ENCODE measurements around the gene OR5L2.
"Not testable (repeated sequence)": the region's sequence is repeated elsewhere in the genome, so short reads cannot be mapped to it uniquely, and the experiment has no call there.

Gene OR5L2

DNA sequence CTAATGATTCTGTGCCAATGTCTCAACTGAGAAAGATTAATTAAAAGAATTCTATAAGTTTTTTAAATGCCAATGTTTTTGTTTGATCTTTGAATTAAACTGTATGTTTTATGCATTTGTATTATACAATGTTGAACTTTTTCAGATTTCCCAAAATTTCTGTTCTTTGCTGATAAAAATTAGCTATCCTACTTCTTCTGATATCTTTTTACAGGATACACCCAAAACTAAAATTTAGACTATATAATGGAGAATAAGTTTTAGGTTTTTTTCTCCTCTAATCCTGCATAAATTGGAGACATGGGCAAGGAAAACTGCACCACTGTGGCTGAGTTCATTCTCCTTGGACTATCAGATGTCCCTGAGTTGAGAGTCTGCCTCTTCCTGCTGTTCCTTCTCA, at the start of gene OR5L2:
OR5L2 (plus strand) TSS at position 301 of the 400 bp plus-strand sequence; CDS start at position 301, 0 bp downstream.
- no peak for DNase-seq (ENCODE audit: low spot score)

DNA sequence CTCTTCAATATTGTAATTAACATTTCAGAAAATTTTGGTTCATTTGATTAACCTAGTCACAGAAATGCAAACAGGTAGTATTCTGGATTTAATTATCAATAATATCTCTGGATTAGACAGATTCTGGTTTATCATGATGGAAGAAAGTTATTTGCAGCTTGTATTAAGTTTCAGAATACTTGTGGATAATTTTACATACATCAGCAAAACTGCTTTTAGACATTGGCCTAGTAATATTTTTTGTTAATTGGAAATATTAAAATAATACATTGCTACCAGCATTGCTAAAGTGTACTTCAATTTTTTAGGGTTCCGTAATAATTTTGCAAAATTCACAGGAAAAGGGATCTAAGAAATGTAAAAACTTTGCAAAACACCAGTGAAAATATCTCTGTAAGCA, 35.4 kb upstream of the OR5L2 start:
- no peak for DNase-seq (ENCODE audit: low spot score)

DNA sequence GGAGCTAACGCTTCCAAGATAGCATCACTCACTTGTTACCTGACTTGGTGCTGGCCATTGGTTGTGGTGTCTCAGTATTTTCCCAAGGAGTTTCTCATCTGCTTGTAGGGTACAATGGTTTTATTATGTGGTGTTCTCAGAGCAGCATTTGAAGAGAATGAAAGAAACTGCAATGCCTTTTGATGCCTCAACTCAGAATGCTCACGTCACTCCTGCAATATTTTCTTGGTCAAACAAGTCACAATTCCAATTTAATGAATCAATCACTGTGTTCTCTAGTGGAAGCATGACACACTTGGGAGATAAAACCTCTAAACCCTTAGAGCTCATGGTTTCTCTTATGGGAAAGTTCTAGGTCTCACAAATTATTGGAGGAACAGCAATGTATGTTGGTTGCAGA, 33.7 kb upstream of the OR5L2 start:
- no peak for DNase-seq (ENCODE audit: low spot score)

DNA sequence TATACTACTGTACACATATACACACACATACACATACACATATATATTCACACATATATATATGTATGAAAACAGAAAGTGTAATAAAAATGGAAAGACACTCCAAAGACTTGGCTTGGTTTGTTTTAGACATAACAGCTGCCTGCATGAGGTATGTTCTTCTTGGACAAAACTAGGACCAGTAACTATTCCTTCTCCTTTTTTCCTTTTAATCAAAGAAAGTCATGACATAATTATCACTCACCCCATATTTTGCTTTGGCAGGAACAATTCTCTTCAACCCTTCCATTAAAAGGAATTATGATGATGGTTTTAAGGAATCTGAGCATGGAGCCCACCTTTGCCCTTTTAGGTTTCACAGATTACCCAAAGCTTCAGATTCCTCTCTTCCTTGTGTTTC, 31.8 kb upstream of the OR5L2 start, which contains the start of gene OR5D14:
OR5D14 (plus strand) TSS at position 301 of the 400 bp plus-strand sequence; CDS start at position 301, 0 bp downstream.
- DNase-seq (ENCODE audit: low spot score) = no peak

DNA sequence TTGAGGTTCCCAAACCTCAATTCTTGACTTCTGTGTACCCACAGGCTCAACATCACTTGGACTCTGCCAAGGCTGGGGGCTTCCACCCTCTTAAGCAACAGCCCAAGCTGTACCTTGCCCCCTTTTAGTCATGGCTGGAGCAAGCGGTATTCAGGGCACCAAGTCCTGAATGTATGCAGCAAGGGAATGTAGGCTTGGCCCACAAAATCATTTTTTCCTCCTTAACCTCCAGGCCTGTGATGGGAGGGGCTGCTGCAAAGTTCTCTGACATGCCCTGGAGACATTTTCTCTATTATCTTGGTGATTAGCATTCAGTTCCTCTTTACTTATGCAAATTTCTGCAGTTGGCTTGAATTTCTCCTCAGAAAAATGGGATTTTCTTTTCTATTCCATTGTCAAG, 20.8 kb upstream of the OR5L2 start:
- no peak for DNase-seq (ENCODE audit: low spot score)

DNA sequence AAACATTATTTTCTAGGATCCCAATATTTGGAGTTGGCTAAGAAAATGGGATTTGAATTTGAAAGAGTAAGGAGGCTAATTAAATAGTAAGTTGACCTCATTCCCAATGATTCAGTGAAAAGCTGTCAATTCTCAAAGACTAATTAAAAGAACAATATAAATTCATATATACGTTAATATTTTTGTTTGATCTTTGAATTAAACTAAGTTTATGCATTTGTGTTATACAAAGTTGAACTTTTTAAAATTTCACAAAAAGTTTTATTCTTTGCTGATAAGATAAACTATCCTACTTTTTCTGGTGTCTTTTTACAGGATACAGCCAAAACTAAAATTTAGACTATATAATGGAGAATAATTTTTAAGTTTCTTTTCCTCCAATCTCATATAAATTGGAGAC, 16.0 kb upstream of the OR5L2 start, which contains the start of gene OR5L1:
OR5L1 (plus strand) TSS at position 301 of the 400 bp plus-strand sequence. CDS start 100 bp downstream, outside the sequence.
- no peak for DNase-seq (ENCODE audit: low spot score)

DNA sequence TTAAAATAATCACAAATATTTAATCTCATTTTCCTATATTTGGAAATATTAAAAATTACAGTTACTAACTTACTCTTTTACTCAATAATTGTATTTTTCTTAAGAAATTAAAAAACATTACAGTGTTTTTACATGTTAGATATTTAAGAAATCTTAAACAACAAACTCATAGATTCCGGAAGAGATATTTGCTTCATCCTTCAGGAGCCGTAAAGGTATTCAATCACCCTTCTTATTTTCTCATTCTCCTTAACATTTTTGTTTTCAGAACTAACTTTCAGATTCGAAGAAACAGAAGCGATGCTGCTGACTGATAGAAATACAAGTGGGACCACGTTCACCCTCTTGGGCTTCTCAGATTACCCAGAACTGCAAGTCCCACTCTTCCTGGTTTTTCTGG, 7.7 kb upstream of the OR5L2 start, which contains the start of gene OR5D18:
OR5D18 (plus strand) TSS at position 301 of the 400 bp plus-strand sequence; CDS start at position 301, 0 bp downstream.
- DNase-seq (ENCODE audit: low spot score) = no peak

DNA sequence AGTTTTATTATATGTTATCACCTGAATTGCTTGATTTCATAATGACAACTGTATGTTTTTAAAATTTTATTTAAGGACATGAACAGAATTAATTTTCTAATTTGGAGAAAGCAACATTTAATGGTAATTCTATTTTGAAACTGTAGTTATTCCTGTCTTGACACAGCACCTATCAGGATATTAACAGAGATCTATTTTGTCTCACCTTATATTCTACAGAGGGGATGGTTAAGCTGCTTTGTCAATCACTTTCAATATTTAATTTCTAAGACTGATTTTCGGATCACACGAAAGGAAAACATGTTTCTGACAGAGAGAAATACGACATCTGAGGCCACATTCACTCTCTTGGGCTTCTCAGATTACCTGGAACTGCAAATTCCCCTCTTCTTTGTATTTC, 11.4 kb downstream of the OR5L2 start, which contains the start of gene OR5D16:
OR5D16 (plus strand) TSS at position 301 of the 400 bp plus-strand sequence; CDS start at position 301, 0 bp downstream.
- no peak for DNase-seq (ENCODE audit: low spot score)

DNA sequence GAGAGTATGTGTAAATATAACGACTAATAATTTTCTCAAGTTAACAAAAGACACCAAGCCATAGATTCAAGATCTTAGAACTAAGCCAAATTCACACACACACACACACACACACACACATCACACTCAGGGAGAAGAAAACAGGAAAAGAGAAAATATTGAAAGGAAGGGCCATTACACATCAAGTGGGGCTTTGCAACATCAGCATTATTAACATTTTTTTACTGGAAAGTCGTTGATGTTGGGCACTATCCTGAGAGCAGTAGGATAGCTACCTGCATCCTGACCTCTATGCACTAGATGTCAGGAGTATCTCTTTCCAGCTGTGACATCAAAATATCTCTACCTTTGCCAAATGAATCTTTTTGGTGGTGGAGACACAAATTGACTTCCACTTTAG, 20.4 kb downstream of the OR5L2 start:
- DNase-seq (ENCODE audit: low spot score) = no peak

DNA sequence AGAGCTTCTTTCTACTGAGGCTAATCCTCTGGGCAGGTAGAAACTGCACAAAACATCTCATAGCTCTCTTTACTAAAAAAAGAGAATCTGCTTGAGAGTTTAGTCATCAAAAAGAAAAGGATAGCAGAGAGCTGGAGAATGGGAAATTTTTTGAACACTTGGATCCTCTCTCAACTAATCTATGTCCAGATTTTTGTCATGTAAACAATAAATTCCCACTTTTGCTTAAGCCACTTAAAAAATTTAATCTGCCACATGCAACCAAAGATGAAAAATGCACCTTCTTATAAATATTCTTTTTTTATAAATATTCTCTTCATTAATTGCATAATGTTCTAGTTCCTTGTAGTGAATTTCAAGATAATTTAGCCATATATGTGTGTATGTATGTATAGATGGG, 22.0 kb downstream of the OR5L2 start:
- DNase-seq (ENCODE audit: low spot score) = no peak

DNA sequence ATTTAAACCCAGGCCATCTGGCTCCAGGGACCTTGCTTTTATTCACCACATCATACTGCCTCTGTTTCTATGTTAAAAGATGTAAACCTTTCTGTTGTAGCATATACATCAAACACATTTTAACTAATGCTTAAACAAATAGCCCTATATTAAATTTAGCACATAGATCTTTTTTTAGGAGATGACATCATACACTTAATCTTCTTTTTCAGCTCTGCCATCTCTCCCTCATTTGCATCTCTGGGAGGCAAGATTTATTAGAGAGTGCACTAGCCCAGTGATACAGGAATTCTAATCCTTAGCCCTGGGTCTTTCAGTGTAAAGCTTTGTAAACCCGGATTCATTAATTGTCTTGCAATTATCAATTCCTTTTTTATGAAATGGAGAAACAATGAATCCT, 25.1 kb downstream of the OR5L2 start:
- no peak for DNase-seq (ENCODE audit: low spot score)

DNA sequence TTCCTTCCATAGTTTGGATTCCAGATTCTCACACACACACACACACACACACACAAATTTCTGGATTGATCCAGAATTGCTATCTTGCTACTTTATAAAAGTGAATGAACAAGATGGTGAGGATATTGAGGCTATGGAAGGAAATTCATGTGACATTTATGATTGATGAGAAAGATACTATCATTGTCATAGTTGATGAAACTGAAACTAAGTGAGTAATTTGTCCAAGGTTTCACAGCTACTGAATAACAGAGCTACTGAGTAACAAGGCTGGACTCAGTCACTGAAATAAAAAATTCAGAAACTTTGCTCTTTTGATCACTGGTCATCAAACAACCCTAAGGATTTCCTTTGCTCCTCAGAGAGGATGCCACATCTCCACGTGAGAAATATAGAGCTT, 27.7 kb downstream of the OR5L2 start:
- no peak for DNase-seq (ENCODE audit: low spot score)

DNA sequence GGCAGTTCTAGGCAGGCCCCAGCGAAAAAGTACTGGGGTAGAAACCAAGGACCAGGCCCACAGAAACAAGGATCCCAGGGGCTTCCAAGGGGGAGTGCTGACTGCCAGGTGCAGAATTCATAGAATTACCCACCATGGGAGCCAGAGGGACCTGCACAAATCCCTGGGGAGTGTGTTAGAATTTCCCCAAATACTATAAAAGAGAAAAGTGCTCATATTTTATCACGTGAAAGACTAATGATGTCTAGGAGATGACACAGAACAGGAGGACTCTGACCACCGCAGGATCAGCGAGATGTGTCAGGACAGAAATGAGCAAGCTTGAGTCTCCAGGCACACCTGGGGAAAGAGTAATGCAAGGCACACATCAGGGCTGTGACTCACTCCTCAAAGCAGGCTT, 40.3 kb downstream of the OR5L2 start:
- DNase-seq (ENCODE audit: low spot score) = not testable (repeated sequence)

DNA sequence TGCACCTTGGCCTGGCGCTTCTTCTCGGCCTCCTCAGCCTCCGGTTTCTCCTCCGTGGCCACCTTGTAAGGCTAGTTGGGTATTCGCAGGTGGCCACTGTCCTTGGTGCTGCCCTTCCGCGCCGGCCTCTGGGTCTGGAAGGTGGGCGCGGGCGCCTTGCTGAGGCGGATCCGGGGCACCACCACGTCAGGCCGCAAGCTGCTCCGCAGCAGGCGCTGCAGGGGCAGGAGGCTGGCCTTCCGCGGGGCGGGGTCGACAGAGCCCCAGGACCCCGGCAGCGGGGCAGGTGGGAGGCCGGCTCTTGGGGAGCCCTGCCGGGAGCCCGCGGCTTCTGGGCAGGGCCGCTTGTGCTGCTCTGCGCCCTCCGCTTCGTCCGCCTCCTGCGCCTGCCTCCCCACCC, 45.7 kb downstream of the OR5L2 start:
- not testable (repeated sequence) for DNase-seq (ENCODE audit: low spot score)

DNA sequence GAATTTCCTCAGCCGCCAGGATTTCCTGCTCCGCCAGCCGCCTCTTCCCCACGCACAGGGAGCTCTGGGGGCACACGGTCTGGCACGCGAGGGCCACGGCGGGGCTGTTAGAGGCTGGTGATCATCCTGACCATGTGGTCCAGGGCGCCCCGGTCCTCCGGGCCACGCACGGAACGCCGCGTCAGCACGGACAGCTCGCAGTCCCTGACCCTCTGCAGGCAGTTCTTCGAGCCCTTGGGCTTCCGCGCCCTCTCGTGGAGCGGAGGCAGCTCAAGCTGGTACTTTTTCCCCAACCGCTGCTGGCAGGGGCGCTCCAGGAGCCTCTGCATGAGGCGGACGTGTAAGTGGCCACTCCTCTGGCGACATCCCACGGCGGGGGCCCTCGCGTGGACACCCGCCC, 46.1 kb downstream of the OR5L2 start:
- DNase-seq (ENCODE audit: low spot score) = not testable (repeated sequence)

All from ecto neural progenitor cell (in vitro differentiated cells).